HG02763 (cell line): ENCODE data around the gene EIF4E2.
"Not testable (repeated sequence)": the region's sequence is repeated elsewhere in the genome, so short reads cannot be mapped to it uniquely, and the experiment has no call there.

Experiments used
- ATAC-seq: cut with Tn5 transposase; IDR thresholded peaks from one replicate; pipeline ENCODE4 v1.9.1; 2021; ENCODE audit warnings: mild to moderate bottlenecking, moderate library complexity; ENCODE audit not compliant: unreplicated experiment

Gene EIF4E2

DNA sequence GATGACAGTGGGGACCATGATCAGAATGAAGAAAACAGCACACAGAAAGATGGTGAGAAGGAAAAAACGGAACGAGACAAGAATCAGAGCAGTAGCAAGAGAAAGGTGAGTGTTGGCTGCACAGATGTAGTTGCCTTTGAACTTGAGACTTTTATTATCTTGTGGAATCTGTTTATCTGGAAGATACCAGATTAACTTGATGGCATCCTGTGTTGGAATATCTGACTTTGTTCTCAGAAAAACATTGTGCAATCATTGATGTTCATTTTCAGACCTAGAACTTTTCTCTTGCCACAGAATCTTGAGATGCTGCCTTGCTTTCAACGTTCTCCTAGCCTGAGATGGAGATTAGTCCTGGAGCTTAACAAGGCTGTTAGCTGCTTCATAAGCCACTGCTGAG is 5.9 kb downstream of the EIF4E2 start:
- no peak for ATAC-seq

DNA sequence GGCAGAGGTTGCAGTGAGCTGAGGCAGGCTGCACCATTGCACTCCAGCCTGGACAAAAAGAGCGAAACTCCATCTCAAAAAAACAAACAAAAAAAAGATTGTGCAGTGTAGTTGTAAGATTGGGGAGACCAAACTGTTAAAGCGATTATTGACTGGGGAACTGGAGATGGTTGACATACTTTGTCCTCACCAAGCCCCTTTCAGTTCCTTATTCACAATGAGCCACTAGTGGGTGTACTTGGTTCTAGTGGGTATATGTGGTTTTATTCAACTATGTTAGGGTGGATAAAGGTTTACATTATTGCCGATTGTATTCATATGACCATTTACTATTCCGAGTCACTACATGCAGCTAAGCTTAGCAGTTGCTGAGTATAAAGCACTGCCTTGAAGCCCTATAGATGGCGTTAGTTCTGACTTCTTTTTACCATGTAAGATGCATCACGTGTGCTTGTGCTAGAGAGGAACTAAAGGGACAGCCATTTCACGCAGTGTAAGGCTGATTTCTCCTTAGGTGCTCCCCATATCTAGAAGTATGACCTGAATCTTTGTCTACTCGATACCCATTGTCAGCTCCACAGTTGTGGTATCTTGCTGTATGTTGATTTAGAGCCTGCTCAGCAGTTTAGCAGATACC is 12.1 kb downstream of the EIF4E2 start:
- no peak for ATAC-seq

DNA sequence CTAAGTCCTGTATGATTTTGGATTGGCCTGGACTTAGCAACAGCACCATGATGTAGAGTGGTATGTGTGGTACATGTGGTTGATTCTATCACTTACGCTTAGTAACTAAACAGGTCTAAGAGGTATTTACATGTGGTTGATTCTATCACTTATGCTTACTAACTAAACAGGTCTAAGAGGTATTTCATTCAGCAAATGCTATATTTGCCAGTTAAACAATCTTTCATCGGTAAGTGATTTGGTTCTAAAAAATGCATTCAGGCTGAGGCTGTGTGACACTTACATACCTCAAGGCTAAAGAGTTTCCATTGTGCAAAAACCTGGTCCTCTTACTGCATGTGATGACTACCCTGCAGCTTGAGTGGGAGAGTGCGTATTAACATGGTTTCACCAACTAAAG is 13.1 kb downstream of the EIF4E2 start:
- no peak for ATAC-seq

DNA sequence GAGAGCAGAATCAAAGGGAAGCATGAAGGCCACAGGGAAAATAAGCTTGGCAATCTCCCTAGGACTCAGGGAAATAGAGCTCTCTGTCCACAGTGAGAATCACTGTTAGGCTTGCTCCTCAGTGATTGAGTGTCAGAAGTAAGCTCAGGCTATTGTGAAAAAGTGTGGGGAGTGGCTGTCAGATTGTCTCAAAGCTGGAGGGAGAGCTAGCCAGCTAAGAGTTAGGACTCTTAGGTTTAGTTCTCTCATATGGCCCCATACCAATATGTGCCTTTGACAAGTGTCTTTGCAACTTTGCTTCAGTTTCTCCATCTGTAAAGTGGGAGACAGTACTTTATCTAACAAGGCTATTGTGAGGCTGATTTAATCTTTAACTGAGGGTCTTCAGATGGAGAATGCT is 17.2 kb downstream of the EIF4E2 start:
- ATAC-seq: no peak

DNA sequence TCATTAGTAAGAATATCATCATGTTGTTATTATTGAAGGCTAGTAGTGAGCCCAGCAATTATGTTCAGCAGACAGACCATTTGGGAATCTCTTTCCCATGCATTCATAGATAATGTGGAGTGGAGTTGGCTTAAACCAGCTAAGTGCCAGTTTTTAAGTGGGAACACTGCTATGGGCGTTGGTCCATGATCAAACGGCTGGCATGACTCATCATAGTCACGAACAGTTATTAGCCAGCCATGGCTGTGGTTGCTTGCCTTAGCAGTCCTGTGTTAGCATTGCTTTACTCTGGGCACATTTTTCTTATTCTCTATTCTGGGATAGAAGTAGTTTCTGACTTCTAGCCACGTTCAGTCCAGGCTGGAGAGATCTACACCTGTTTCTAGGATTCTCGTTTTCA is 17.7 kb downstream of the EIF4E2 start:
- ATAC-seq: no peak

DNA sequence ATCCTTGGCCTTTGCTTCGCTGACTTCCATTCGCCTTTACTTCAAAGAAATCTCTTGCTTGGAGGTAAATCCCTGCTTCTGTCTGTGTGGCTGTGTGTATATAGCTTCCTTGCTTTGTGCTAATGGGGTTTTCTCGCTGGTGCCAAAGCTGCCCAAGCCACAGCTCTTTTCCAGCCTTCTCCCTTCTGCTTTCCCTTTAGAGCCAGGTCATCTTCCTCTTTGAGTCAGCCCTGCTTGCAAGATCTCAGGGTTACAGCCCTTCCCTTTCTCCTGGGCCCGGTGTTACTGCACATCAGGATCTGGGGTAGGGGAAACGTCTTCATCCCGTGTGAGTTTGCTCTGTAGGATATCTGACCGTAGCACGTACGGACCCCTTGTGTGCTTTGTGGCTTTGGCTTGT is 19.1 kb downstream of the EIF4E2 start:
- ATAC-seq: no peak

DNA sequence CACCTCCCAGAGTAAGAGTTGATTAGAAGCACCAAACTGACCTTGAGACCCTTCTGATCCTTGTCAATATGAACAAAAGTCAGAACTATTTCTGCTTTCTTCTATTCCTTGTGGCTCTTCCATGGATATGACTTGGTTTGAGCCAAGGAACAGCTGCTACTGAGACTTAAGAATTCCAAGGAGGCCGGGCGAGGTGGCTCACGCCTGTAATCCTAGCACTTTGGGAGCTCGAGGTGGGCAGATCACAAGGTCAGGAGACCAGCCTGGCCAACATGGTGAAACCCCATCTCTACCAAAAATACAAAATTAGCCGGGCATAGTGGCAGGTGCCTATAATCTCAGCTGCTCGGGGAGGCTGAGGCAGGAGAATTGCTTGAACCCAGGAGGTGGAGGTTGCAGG is 20.0 kb downstream of the EIF4E2 start:
- not testable (repeated sequence) for ATAC-seq

DNA sequence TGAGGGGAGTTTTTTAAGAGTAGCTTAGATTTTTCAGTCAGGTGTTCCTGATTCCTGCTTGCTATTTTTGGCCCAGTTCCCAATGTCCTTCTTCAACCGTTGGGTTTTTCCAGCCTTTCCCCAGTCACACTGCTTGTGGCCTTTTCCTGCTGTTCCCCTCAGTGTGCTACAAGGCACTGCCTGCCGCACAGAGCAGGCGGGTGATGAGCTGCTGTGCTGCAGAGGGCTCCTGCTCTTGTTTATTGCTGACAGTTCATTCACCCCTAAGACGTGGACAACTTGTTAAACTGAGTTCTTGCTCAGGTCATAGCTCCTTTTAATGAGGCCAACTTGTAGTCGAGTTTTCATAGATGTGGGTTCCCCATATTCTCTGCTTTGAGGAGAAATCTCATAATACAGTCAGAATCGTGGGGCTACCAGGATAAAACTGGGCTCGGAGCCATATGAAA is 20.6 kb downstream of the EIF4E2 start:
- no peak for ATAC-seq

DNA sequence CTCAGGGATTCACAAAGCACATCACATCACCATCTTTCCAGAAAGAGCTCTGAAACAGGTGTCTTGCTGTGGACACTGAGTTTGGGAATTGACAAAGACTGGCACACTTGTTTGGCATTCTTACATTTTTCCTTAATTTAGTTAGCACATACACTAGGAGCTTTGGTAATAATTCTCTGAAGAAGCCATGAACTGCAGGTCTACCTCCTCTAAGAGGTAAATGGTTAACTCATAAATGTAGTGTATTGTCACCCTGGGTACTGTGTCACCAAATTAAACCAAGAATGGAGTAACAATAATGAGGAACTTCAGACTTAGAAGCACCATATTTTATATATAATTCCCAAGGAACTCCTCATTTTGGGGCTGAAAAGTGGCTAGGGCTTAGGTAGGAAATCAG is 22.6 kb downstream of the EIF4E2 start:
- ATAC-seq: no peak

DNA sequence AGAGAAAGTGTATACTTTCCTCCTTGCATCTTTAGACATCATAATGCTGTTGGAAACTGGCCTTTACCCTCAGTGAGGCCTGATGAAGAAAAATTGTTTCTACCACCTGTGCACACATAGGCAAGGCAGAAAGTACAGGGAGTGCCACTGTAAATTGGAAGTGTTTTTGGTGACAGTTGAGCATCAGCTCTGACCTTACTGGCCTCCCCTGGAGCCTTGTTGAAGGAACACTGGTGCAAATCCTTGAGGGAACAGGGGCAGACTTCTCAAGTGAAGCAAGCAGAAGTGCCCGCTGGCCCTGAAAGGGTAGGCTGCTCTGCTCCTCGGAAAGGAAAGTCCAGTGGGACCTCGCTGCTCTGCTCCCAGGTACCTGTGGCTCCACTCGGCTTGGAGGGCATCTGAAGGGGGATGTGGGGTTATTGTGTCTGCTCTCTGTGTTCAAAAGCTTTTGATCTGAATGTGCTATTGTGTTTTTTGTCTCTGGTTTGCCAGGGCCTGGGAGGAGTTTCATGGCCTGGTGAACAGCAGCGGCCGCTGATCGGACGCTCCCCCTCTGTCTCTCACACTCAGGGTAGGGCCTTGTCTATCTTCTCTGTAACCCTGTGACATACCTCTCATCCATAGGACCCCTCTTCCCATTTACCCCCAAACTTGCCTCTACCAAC is 23.4 kb downstream of the EIF4E2 start:
- ATAC-seq: no peak

DNA sequence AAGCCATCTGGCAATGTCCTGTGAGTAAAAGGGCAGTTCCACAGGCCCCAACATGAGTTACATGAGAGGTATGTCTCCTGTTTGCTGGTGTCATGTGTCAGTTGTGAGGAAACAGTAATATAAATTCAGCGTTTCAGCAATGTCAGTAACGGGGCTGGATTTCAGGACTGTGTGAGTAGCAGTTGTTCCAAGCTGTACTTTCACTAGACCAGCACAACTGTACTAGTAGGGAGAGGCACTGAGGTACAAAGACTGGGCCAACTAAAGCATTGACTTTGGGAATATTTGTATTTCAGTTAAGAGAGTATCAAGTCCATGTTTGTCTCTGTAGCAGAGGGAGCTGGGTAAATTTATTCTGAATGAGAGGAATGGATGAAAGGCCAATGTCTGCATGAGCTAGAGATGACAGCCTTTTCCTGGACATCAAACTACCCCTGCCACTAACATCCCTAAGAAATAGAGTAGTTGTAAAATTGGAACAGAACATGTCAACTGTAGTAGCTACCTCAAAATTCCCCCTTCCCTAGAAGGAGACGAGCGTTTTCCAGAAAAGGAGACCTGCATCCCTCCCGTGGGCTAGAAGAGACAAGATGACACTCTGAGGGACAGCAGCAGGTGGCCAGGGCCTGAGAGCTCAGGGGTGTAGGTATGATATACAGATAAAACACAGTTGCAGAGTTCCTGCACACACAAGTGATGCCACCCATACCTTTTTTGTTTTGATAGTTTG is 24.4 kb downstream of the EIF4E2 start:
- no peak for ATAC-seq

DNA sequence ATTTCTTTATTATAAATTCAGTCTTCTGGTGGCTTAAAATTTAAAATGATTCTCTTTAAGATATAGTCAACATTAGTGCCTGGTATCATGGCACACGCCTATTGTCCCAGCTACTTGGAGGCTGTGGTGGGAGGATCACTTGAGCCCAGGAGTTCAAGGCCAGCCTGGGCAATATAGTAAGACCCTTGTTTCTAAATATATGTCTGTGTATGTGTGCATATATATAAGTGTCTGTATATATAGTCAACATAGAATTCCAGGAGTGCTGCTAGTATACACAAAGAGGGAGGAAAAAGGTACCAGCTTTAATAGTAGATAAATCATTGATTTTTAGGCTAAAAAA is 24.9 kb downstream of the EIF4E2 start:
- ATAC-seq: no peak

DNA sequence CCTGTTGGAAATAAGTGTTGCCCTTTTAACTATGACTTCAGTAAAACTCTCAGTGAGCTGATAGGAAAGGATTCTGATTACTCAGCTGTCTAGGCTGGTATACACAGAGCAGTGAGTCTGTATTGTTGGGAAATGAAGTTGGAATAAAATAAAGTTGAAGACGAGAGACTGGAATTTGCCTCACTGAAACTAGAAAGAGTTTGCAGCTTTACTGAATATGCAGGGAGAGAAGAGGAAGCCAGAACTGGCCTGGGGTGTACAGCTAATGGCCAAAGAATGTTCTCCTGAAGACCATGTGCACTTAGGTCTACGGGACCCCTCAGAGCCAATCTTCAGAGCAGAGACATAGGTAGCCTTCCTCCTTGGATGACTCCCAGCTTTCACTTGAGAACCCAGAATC is 26.5 kb downstream of the EIF4E2 start:
- ATAC-seq: no peak

DNA sequence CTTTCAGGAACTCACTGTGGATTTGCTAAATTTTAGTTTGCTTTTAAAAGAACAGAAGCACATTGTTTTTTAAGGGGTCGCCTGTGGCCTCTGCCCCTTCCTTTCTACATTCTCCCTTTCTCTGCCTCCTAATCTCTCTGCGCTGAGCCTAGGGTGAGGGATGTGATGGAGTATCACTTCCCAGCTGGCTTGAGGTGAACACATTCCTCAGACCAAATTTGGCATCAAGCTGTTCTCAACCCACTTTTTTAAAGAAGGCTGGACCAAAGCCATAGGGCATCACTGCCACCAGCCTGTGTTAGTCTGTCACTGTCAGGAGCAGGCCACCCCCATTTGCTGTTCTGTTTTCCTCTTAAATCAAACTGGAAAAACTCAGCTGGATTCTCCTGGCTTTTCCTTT is 27.4 kb downstream of the EIF4E2 start:
- no peak for ATAC-seq

DNA sequence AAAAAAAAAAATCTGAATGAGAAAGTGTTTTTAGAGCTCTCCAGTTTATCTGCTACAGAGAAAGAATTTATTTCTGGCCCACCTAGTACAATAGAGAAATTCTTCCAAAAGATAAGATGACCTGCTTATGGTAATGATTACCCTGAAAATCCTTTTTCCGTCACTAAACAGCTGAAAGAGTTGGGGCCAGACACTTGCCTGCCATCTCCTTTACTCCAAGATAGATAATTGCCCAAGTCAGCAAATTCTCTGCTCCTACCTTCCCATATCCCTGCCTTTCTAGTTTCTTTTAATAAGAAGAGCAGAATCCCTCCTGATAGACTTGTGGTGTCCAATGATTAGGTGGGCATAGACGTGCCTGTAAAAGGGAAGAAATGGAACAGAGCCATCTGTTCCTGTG is 28.1 kb downstream of the EIF4E2 start:
- ATAC-seq: no peak

DNA sequence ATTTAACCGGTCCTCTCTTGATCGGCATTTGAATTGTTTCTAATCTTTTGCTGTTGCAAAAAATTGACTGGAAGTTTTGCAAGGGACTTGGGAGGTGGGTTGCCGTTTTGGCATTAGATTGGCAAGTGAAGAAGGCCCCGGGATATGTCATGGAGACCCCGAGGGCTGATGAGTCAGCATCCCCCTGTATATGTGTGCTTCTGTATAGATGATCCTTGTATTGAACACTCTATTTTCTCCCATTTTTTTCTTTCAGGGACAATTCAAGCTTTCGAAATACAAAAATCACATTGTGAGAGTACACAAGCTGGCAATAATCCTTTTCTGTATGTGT is 30.1 kb downstream of the EIF4E2 start:
- no peak for ATAC-seq

DNA sequence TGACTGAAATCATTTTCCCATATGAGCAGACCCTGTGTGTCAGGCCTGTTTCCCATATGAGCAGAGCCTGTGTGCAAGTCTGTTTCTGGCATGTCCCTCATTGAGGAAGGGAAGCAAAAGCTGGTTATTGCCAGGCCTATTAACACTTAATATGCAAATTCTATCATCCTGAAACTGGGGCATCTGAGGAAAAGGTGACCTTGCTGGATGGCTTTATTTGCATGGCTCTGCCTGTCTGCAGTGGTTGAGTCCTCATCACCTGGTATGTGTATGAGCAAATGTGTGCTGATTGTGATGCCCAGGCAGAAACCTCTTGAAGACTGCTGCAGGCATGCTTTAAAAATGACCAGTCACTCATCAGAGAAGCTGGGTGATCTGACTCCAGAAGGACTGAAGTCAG is 31.2 kb downstream of the EIF4E2 start:
- no peak for ATAC-seq

DNA sequence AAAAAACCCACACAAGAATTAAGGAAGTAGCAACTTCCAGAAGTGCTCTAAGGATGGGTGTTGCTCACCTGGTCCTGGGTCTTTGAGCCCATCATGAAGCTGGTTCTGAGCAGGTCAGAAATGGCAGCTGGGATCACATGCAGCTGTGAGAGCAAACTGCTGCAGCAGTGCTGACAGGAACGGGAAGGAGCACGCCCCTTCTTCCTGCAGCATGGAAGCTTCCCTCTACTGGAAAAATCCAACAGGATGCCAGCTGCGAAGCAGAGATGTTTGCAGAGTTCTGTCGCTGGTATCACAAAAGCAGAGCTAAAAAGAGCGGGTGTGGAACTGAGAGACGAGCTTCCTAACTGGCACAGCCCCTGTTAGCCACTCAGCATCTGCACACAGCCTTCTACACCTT is 33.7 kb downstream of the EIF4E2 start:
- ATAC-seq: no peak

DNA sequence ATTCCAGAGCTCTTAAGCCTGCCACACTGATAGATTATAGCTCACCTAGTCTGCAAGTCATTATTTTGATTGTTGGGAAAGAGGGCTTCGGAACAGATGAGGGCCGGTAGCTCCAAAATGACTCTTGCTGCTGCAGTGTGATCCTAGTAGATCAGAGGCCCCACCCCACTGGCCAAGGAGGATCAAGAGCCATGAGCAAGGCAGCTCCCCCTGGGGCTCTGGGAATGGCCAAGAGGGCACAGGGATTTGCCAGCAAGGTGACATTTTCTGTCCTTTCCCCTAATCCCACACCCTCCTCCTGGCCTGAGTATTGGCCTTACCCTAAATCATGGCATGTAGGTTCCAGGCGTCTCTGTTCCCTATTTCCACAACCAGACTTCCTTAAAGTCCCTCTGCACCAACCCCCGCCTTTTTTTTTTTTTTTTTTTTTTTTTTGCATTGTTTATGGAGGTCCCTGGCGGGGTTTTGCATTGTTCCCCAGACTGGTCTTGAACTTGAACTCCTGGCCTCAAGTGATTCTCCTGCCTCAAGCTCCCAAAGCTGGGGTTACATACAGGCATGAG is 36.5 kb downstream of the EIF4E2 start:
- no peak for ATAC-seq

DNA sequence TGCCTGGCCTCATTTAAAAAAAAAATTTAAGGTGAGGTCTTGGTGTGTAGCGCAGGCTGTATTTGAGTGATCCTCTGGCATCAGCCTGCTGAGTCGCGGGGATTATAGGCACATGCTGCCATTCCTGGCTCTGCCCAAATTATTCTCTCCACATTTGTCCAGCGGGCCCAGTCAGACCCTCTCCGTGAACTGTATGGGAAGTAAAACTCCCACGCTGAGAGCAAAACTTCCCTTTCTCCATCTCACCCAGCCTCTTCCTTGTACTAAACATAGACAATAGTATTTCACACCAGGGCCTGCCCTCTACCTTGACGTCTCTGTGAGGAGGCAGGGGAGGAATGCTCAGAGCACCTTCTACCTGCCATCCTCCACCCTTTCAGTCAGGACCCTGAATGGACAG is 37.0 kb downstream of the EIF4E2 start:
- no peak for ATAC-seq

DNA sequence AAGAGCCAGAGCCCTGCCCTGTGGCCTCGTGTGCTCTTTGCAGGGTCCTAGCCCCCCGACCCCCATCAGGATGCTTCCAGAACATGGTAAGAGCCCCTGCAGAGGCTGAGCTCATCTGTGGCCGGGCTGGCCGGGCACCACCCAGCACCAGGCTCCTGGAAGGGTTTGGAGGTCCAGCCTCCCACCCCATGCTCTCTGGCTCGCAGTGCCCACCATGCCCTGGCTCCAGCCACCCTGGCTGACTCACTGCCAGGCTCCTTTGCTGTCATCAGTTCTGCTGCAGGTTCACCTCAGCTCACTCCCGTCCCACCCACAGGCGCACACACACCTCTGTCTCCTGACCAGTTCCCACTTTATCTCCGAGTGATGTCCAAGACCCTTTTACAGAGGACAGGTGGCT is 37.5 kb downstream of the EIF4E2 start:
- ATAC-seq: no peak
